DOHH2 (cell line): ENCODE measurements around the gene GPC6.

Source experiments
- H3F3A ChIP-seq: fragments of 200-600 bp; sonication (generic), shearing (Covaris generic); 2 replicates; pipeline ENCODE4 v1.6.0; 2016; ENCODE audit warnings: antibody characterized with exemption, mild to moderate bottlenecking; ENCODE audit not compliant: control insufficient read depth, insufficient read depth
- H3K27ac ChIP-seq: fragments of 200-600 bp; sonication (generic); 2 replicates; pipeline ENCODE4 v1.5.1; 2014; ENCODE audit warnings: low read depth, mild to moderate bottlenecking, low read length, moderate library complexity
- H3K27me3 ChIP-seq: fragments of 200-600 bp; sonication (generic); 2 replicates; pipeline ENCODE4 v1.6.1; 2014; ENCODE audit warnings: mild to moderate bottlenecking, low read length, mixed read lengths; ENCODE audit not compliant: control insufficient read depth
- H3K36me3 ChIP-seq: fragments of 200-600 bp; sonication (generic); 2 replicates; pipeline ENCODE4 v1.6.1; 2014; ENCODE audit warnings: mild to moderate bottlenecking, low read length, moderate library complexity, mixed read lengths; ENCODE audit not compliant: control insufficient read depth
- H3K4me1 ChIP-seq: fragments of 200-600 bp; sonication (generic); 2 replicates; pipeline ENCODE4 v1.6.1; 2014; ENCODE audit warnings: mild to moderate bottlenecking, low read length, mixed read lengths; ENCODE audit not compliant: control insufficient read depth
- H3K4me2 ChIP-seq: fragments of 200-600 bp; sonication (generic); 2 replicates; pipeline ENCODE4 v1.6.0; 2014; ENCODE audit warnings: mild to moderate bottlenecking, low read length, moderate library complexity
- H3K4me3 ChIP-seq: fragments of 200-600 bp; sonication (generic); 2 replicates; pipeline ENCODE4 v1.5.1; 2014; ENCODE audit warnings: mild to moderate bottlenecking, low read length, mixed read lengths
- H3K79me2 ChIP-seq: fragments of 200-600 bp; sonication (generic); 2 replicates; pipeline ENCODE4 v1.6.1; 2014; ENCODE audit warnings: mild to moderate bottlenecking, low read length, mixed read lengths; ENCODE audit not compliant: control insufficient read depth
- H3K9me2 ChIP-seq: fragments of 200-600 bp; sonication (generic); replicated peaks from 2 replicates; pipeline ENCODE4 v1.6.1; 2014; ENCODE audit warnings: mild to moderate bottlenecking, low read length, mixed read lengths; ENCODE audit not compliant: control insufficient read depth
- H3K9me3 ChIP-seq: fragments of 200-600 bp; sonication (generic); 2 replicates; pipeline ENCODE4 v1.6.1; 2014; ENCODE audit warnings: antibody characterized with exemption, low read length, mixed read lengths; ENCODE audit not compliant: control insufficient read depth, insufficient read depth
- H4K20me1 ChIP-seq: fragments of 200-600 bp; sonication (generic); 2 replicates; pipeline ENCODE4 v1.6.0; 2014; ENCODE audit warnings: low read depth, mild to moderate bottlenecking, antibody characterized with exemption, low read length, moderate library complexity; ENCODE audit not compliant: control insufficient read depth, insufficient read depth
- EZH2phosphoT487 ChIP-seq: fragments of 200-600 bp; sonication (generic); IDR thresholded peaks from 2 replicates; pipeline ENCODE4 v1.6.1; 2017; ENCODE audit warnings: borderline replicate concordance, mild to moderate bottlenecking, antibody characterized with exemption, low read length, moderate library complexity, mixed read lengths
- TF ChIP-seq, protein P1 (sequence below): fragments of 200-600 bp; sonication (generic); IDR thresholded peaks from one replicate; pipeline ENCODE4 v1.5.1; 2014; ENCODE audit warnings: antibody characterized with exemption, mild to moderate bottlenecking, low read depth, low read length; ENCODE audit not compliant: poor library complexity, severe bottlenecking

Gene GPC6

DNA sequence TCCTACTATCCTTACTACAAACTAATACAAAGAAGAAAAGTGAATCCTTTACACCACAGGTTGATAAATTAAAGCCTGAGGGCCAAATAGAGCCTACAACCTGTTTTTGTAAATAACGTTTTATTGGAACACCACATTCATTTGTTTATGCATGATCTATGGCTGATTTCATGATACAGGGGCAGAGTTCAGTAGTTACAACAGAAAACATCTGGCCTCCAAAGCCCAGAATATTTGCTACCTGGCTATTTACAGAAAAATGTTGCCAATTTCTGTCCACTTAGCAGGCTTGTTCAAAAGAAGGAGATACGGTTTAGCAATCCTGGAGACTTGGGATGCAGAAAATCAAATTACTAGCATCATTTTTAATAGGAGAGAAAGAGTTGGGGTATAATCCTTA is 1228.8 kb downstream of the GPC6 start:
- TF ChIP-seq, protein P1, sequence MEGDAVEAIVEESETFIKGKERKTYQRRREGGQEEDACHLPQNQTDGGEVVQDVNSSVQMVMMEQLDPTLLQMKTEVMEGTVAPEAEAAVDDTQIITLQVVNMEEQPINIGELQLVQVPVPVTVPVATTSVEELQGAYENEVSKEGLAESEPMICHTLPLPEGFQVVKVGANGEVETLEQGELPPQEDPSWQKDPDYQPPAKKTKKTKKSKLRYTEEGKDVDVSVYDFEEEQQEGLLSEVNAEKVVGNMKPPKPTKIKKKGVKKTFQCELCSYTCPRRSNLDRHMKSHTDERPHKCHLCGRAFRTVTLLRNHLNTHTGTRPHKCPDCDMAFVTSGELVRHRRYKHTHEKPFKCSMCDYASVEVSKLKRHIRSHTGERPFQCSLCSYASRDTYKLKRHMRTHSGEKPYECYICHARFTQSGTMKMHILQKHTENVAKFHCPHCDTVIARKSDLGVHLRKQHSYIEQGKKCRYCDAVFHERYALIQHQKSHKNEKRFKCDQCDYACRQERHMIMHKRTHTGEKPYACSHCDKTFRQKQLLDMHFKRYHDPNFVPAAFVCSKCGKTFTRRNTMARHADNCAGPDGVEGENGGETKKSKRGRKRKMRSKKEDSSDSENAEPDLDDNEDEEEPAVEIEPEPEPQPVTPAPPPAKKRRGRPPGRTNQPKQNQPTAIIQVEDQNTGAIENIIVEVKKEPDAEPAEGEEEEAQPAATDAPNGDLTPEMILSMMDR = no peak
- no peak for TF ChIP-seq EZH2phosphoT487
- no peaks in the 10 kb centered on the region for H3K9me2 ChIP-seq
- H3F3A ChIP-seq = no peaks in the 10 kb centered on the region
- no peaks in the 10 kb centered on the region for H3K79me2 ChIP-seq
- no peaks in the 10 kb centered on the region for H3K9me3 ChIP-seq
- peaks cover 5% of the 10 kb centered on the region; the same call in 1 of the 2 replicates for H3K27me3 ChIP-seq
- H3K4me3 ChIP-seq = no peak overlapping the region
- no peak overlapping the region for H3K27ac ChIP-seq
- H3K4me2 ChIP-seq = no peak overlapping the region
- no peaks in the 10 kb centered on the region for H3K36me3 ChIP-seq
- no peaks in the 10 kb centered on the region for H4K20me1 ChIP-seq
- no peaks in the 10 kb centered on the region for H3K4me1 ChIP-seq
